GM19455 (cell line): ENCODE results near the gene CFAP43.

ENCODE experiments used
- ATAC-seq: cut with Tn5 transposase; IDR thresholded peaks from one replicate; pipeline ENCODE4 v1.9.1; 2021; ENCODE audit not compliant: unreplicated experiment

CFAP43 gene

GRCh38 chr10:104144931-104145330, 87.2 kb downstream of the CFAP43 start:
- no peak for ATAC-seq

- ATAC-seq: no peak
Observed at GRCh38 chr10:104143829-104144228, 88.3 kb downstream of the CFAP43 start.

GRCh38 chr10:104142081-104142480, 90.1 kb downstream of the CFAP43 start:
- ATAC-seq: no peak

- ATAC-seq: no peak
Observed at GRCh38 chr10:104139221-104139620, 92.9 kb downstream of the CFAP43 start.

- no peak for ATAC-seq
Observed at GRCh38 chr10:104138131-104138530, 94.0 kb downstream of the CFAP43 start.

- ATAC-seq: no peak
Observed at GRCh38 chr10:104130041-104130440, 102.1 kb downstream of the CFAP43 start.

GRCh38 chr10:104128214-104128613, 104.0 kb downstream of the CFAP43 start:
- no peak for ATAC-seq

- no peak for ATAC-seq
Observed at GRCh38 chr10:104127411-104127810, 104.8 kb downstream of the CFAP43 start.

GRCh38 chr10:104123397-104123796, 108.8 kb downstream of the CFAP43 start:
- no peak for ATAC-seq

GRCh38 chr10:104122225-104123107, 109.7 kb downstream of the CFAP43 start:
- peak; percentile 14 for ATAC-seq

GRCh38 chr10:104121485-104122224, 110.5 kb downstream of the CFAP43 start, which contains the start of gene SFR1:
TSS of gene SFR1 (plus strand) at chr10:104122171. CDS start at chr10:104122184, 13 bp downstream.
- ATAC-seq: peak; percentile 92

- no peak for ATAC-seq
Observed at GRCh38 chr10:104120903-104121484, 111.2 kb downstream of the CFAP43 start.

GRCh38 chr10:104120512-104120902, 111.7 kb downstream of the CFAP43 start:
- no peak for ATAC-seq

- no peak for ATAC-seq
Observed at GRCh38 chr10:104119996-104120395, 112.2 kb downstream of the CFAP43 start.

- no peak for ATAC-seq
Observed at GRCh38 chr10:104117839-104118323, 114.3 kb downstream of the CFAP43 start.

GRCh38 chr10:104113376-104113956, 118.7 kb downstream of the CFAP43 start:
- ATAC-seq: no peak

GRCh38 chr10:104109908-104110662, 122.1 kb downstream of the CFAP43 start:
- peak; percentile 66 for ATAC-seq

GRCh38 chr10:104104926-104105325, 127.2 kb downstream of the CFAP43 start:
- ATAC-seq: no peak

- no peak for ATAC-seq
Observed at GRCh38 chr10:104104418-104104817, 127.7 kb downstream of the CFAP43 start.

GRCh38 chr10:104103956-104104355, 128.2 kb downstream of the CFAP43 start:
- ATAC-seq: peak; percentile 72
